CD14-positive monocyte (primary cell): ENCODE results near the gene IL22. TPM values are rescaled to one million over a fixed set of nuclear protein-coding genes. Genes with fewer than 3 reads are reported as not detected.
A peak's percentile ranks its signal among the peaks of the same experiment; 100 is the strongest.

Source experiments
- DNase-seq, 3 donors: peaks; one replicate each; pipeline ENCODE4 v3.0.0-alpha.2; 2011 to 2022
- H2AFZ ChIP-seq: 2 replicates; pipeline ENCODE4 v1.6.0; 2012; ENCODE audit warnings: mild to moderate bottlenecking, low read depth, low read length, inconsistent platforms; ENCODE audit not compliant: insufficient read depth, poor library complexity, severe bottlenecking
- H3K27ac ChIP-seq, 2 donors: 1 replicate in 1 of 2; 2 replicates in 1 of 2; pipeline ENCODE4 v1.5.1; 2012 to 2013; ENCODE audit warnings: low read length in 2 of 2, control low read depth in 1 of 2, inconsistent platforms in 1 of 2, low read depth in 1 of 2, mild to moderate bottlenecking in 1 of 2
- H3K27me3 ChIP-seq, 2 donors: one replicate each; pipeline versions ENCODE4 v1.6.0 to v1.6.1; 2011 to 2013; ENCODE audit warnings: low read length in 2 of 2; ENCODE audit not compliant: control insufficient read depth in 2 of 2, insufficient read depth in 2 of 2
- H3K36me3 ChIP-seq, 2 donors: replicated peaks in 1 of 2; 1 replicate in 1 of 2; 2 replicates in 1 of 2; pipeline versions ENCODE4 v1.5.1 to v1.6.1; 2012 to 2013; ENCODE audit warnings: low read length in 2 of 2, control low read depth in 1 of 2, inconsistent platforms in 1 of 2, mild to moderate bottlenecking in 1 of 2; ENCODE audit not compliant: insufficient read depth in 2 of 2, control insufficient read depth in 1 of 2
- H3K4me1 ChIP-seq, 2 donors: 1 replicate in 1 of 2; 2 replicates in 1 of 2; pipeline versions ENCODE4 v1.5.1 to v1.6.1; 2012 to 2013; ENCODE audit warnings: low read length in 2 of 2, control low read depth in 1 of 2, inconsistent platforms in 1 of 2, mild to moderate bottlenecking in 1 of 2, moderate library complexity in 1 of 2; ENCODE audit not compliant: insufficient read depth in 2 of 2, control insufficient read depth in 1 of 2
- H3K4me2 ChIP-seq: replicated peaks from 2 replicates; pipeline ENCODE3; 2012; ENCODE audit warnings: low read length, moderate library complexity, mild to moderate bottlenecking; ENCODE audit not compliant: poor library complexity, severe bottlenecking; ENCODE audit errors: extremely low read depth
- H3K4me3 ChIP-seq, 3 experiments: fragments of 200-600 bp in 1 of 3; sonication (generic) in 1 of 3; replicated peaks in 1 of 3; 1 replicate in 2 of 3; 2 replicates in 1 of 3; pipeline ENCODE4 v1.5.1; 2011 to 2013; ENCODE audit warnings: low read length in 3 of 3, mild to moderate bottlenecking in 3 of 3, control low read depth in 2 of 3, low read depth in 2 of 3, inconsistent platforms in 1 of 3, moderate library complexity in 1 of 3
- H3K79me2 ChIP-seq: 2 replicates; pipeline ENCODE4 v1.6.0; 2012; ENCODE audit warnings: mild to moderate bottlenecking, control low read depth, inconsistent platforms, low read length, moderate library complexity; ENCODE audit not compliant: insufficient read depth
- H3K9ac ChIP-seq: 2 replicates; pipeline ENCODE4 v1.6.0; 2017; ENCODE audit warnings: low read length, mild to moderate bottlenecking; ENCODE audit not compliant: insufficient read depth, poor library complexity, severe bottlenecking
- H3K9me3 ChIP-seq, 2 donors: replicated peaks in 1 of 2; 1 replicate in 1 of 2; 2 replicates in 1 of 2; pipeline versions ENCODE4 v1.5.1 to v1.6.1; 2012 to 2013; ENCODE audit warnings: low read length in 2 of 2, control low read depth in 1 of 2; ENCODE audit not compliant: control insufficient read depth in 1 of 2, insufficient read depth in 1 of 2
- H4K20me1 ChIP-seq: 2 replicates; pipeline ENCODE4 v1.6.0; 2012; ENCODE audit warnings: mild to moderate bottlenecking, low read length, control low read depth, moderate library complexity; ENCODE audit not compliant: insufficient read depth
- H3K27ac Mint-ChIP-seq, 7 donors: one replicate each; pipeline ENCODE4 v1.8.0; 2020; ENCODE audit warnings: mild to moderate bottlenecking in 7 of 7, mixed read lengths in 7 of 7, moderate library complexity in 6 of 7, inconsistent platforms in 2 of 7
- H3K27me3 Mint-ChIP-seq, 3 donors: one replicate each; pipeline ENCODE4 v1.8.0; 2021 to 2022; ENCODE audit warnings: low read depth in 3 of 3, mild to moderate bottlenecking in 3 of 3, mixed read lengths in 3 of 3, moderate library complexity in 3 of 3, inconsistent platforms in 1 of 3
- H3K36me3 Mint-ChIP-seq, 2 donors: one replicate each; pipeline ENCODE4 v1.8.0; 2020; ENCODE audit warnings: mixed read lengths in 2 of 2, inconsistent platforms in 1 of 2, mild to moderate bottlenecking in 1 of 2
- H3K4me1 Mint-ChIP-seq: one replicate; pipeline ENCODE4 v1.8.0; 2020; ENCODE audit warnings: mild to moderate bottlenecking, mixed read lengths
- H3K4me3 Mint-ChIP-seq, 2 donors: one replicate each; pipeline ENCODE4 v1.8.0; 2020; ENCODE audit warnings: mild to moderate bottlenecking in 2 of 2, mixed read lengths in 2 of 2, moderate library complexity in 1 of 2
- H3K9me3 Mint-ChIP-seq, 7 donors: one replicate each; pipeline ENCODE4 v1.8.0; 2020 to 2022; ENCODE audit warnings: mixed read lengths in 7 of 7, mild to moderate bottlenecking in 6 of 7, moderate library complexity in 6 of 7, inconsistent platforms in 2 of 7
- WGBS: methylation state at CpG from one replicate; pipeline ENCODE4 v1.1.5; 2013; ENCODE audit warnings: missing lambda C conversion rate; ENCODE audit not compliant: insufficient coverage; 5-methylcytosine and 5-hydroxymethylcytosine counted together
- intact Hi-C, 2 donors: fragments of 100-400 bp; cut with micrococcal nuclease; formaldehyde crosslinking; loops; one replicate each; pipeline versions ENCODE4 v1.15.0 to v1.15.1; 2023
- polyA plus RNA-seq, 3 donors: library from polyadenylated mRNA; depleted of rRNA in 1 of 3; unstranded in 2 of 3; stranded (reverse) in 1 of 3; fragments of 300-500 nt in 2 of 3; fragments of >200 nt in 1 of 3; fragmentation: Illumina TruSeq in 2 of 3; gene quantifications; 1 replicate in 2 of 3; 2 replicates in 1 of 3; pipeline ENCODE4 v1.2.3, GENCODE V29; 2012 to 2021
- TF ChIP-seq, protein P1 (sequence below): fragments of 200-600 bp; IDR thresholded peaks from one replicate; pipeline ENCODE4 v1.8.0; 2022; ENCODE audit warnings: antibody characterized with exemption, mild to moderate bottlenecking

Gene IL22
- polyA plus RNA-seq, 3 donors: not detected

DNA sequence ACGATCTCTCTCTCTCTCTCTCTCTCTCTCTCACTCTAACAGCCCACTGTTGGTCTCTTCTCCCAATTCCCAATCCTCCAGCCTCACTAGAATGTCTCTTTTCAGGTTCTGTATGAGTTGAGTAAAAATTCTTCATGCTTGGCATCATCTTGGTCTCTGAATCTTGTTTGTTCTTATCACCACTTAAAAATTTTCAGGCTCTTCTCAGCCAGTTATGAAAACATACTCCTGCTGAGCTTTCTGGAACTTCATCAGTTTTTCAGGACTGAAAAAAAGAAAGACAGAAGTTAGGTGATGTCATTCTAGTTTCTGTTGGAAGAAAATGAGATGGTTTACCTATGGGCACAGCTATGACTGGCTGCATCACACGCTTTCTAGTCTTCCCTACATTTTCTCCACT, 11.5 kb upstream of the IL22 start:
- H3K9ac ChIP-seq: no peak overlapping the region
- H3K27me3 ChIP-seq: no peaks in the 10 kb centered on the region
- peaks cover 0 to 2% (median 0%) of the 10 kb centered on the region in 7 donors for H3K9me3 Mint-ChIP-seq
- peak overlapping the region in 1 of 7 donors; percentile 47 for H3K27ac Mint-ChIP-seq
- H3K4me1 Mint-ChIP-seq: peaks cover 35% of the 10 kb centered on the region
- no peak overlapping the region for H2AFZ ChIP-seq
- H3K4me3 Mint-ChIP-seq: no peak overlapping the region
- H3K4me3 ChIP-seq: no peak overlapping the region
- no CpG with 5 or more reads among the region's 2 CpGs for WGBS
- H3K27me3 Mint-ChIP-seq: peaks cover 2 to 5% (median 3%) of the 10 kb centered on the region in 3 donors
- no peak overlapping the region for H3K4me2 ChIP-seq
- intact Hi-C loops: no loop called here
- H3K79me2 ChIP-seq: no peaks in the 10 kb centered on the region
- TF ChIP-seq, protein P1, sequence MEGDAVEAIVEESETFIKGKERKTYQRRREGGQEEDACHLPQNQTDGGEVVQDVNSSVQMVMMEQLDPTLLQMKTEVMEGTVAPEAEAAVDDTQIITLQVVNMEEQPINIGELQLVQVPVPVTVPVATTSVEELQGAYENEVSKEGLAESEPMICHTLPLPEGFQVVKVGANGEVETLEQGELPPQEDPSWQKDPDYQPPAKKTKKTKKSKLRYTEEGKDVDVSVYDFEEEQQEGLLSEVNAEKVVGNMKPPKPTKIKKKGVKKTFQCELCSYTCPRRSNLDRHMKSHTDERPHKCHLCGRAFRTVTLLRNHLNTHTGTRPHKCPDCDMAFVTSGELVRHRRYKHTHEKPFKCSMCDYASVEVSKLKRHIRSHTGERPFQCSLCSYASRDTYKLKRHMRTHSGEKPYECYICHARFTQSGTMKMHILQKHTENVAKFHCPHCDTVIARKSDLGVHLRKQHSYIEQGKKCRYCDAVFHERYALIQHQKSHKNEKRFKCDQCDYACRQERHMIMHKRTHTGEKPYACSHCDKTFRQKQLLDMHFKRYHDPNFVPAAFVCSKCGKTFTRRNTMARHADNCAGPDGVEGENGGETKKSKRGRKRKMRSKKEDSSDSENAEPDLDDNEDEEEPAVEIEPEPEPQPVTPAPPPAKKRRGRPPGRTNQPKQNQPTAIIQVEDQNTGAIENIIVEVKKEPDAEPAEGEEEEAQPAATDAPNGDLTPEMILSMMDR: no peak
- peaks cover 23% of the 10 kb centered on the region in 2 donors for H3K4me1 ChIP-seq
- H4K20me1 ChIP-seq: no peaks in the 10 kb centered on the region
- DNase-seq: no peak
- no peak overlapping the region for H3K27ac ChIP-seq
- no peaks in the 10 kb centered on the region for H3K9me3 ChIP-seq
- H3K36me3 ChIP-seq: no peaks in the 10 kb centered on the region
- H3K36me3 Mint-ChIP-seq: no peaks in the 10 kb centered on the region

DNA sequence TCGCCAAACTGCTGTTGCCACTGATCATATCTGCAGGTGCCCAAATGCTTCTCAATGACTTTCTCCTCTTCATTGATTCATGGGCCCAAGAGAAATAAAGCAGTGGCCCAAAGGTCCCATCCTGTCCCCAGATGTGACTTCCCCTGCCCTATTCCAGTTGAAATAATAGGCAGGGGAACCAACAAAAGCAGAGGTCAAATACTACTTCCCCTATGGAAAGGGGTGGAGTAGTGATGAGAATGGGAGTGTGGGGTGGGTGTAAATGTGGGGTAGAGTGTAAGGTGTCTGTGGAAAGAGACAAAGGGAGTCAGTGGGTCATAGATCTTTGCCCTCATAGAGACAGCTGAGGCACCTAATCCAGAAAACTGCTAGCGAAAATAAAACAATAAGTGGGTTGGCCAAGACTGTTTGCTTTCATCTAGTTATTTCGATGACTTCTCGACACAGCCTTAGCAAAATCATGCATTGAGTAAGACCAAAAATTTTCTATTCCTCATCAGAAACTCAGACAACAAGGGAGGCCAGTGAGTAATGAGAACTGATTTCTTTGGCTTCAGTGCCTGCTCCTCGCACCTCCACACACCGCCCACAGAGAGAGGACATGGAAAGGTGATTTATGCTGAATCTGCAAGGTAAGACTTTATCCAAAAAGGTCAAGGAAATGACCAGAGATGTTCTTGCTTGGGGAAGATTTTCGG, 10.9 kb upstream of the IL22 start:
- TF ChIP-seq, protein P1: no peak
- Histone ChIP-seq H3K27me3 (no peaks in the 10 kb centered on the region), H3K36me3 (no peaks in the 10 kb centered on the region), H2AFZ (no peak overlapping the region), H3K9me3 (no peaks in the 10 kb centered on the region), H3K4me1 (peaks cover 21 to 23% of the 10 kb centered on the region in 2 donors), H3K9ac (no peak overlapping the region), H3K4me2 (no peak overlapping the region), H3K27ac (no peak overlapping the region), H3K79me2 (no peaks in the 10 kb centered on the region), H3K4me3 (no peak overlapping the region), H4K20me1 (no peaks in the 10 kb centered on the region)
- intact Hi-C loops: no loop called here
- H3K27ac Mint-ChIP-seq: no peak overlapping the region
- peaks cover 32% of the 10 kb centered on the region for H3K4me1 Mint-ChIP-seq
- WGBS: 88% methylated on average over 4 of the region's 7 CpGs
- peak in 1 of 3 donors; percentile 6 for DNase-seq
- H3K9me3 Mint-ChIP-seq: peaks cover 0 to 2% (median 0%) of the 10 kb centered on the region in 7 donors
- H3K4me3 Mint-ChIP-seq: no peak overlapping the region
- H3K36me3 Mint-ChIP-seq: no peaks in the 10 kb centered on the region
- peaks cover 3 to 5% (median 4%) of the 10 kb centered on the region in 3 donors for H3K27me3 Mint-ChIP-seq
